Lower leg skin (tissue), 4 donors: ENCODE results near the gene MDGA2. TPM values are rescaled to one million over a fixed set of nuclear protein-coding genes. Genes with fewer than 3 reads are reported as not detected.
"Not testable (repeated sequence)": the region's sequence is repeated elsewhere in the genome, so short reads cannot be mapped to it uniquely, and the experiment has no call there.

Source experiments
- DNase-seq, 2 donors: peaks; one replicate each; pipeline ENCODE4 v3.0.0-alpha.2; 2019; ENCODE audit warnings: low spot score in 2 of 2
- H3K4me3 ChIP-seq: fragments of 200-600 bp; sonication (generic); 2 replicates; pipeline ENCODE4 v1.5.1; 2017; ENCODE audit warnings: mild to moderate bottlenecking, low read depth; ENCODE audit not compliant: poor library complexity, severe bottlenecking
- CTCF ChIP-seq, 3 donors: fragments of 450-650 bp; IDR thresholded peaks; one replicate each; pipeline ENCODE4 v1.5.1; 2016; ENCODE audit warnings: antibody characterized with exemption in 3 of 3, mild to moderate bottlenecking in 3 of 3, moderate library complexity in 2 of 3
- POLR2A ChIP-seq, 2 donors: fragments of 450-650 bp; IDR thresholded peaks; one replicate each; pipeline ENCODE4 v1.6.1; 2016 to 2017; ENCODE audit warnings: antibody characterized with exemption in 2 of 2, mild to moderate bottlenecking in 1 of 2, moderate library complexity in 1 of 2
- WGBS, 2 donors: methylation state at CpG; one replicate each; pipeline ENCODE4 v1.1.5; 2018; 5-methylcytosine and 5-hydroxymethylcytosine counted together
- intact Hi-C: fragments of 100-400 bp; cut with DNase I; formaldehyde crosslinking; loops from one replicate; pipeline ENCODE4 v1.15.0; 2023; ENCODE audit warnings: low total_unique reads
- total RNA-seq, 4 donors: library from RNA; depleted of rRNA; stranded (reverse); fragments of >200 nt; gene quantifications; one replicate each; pipeline ENCODE4 v1.1.0, GENCODE V29; 2016

Gene MDGA2
- total RNA-seq, 4 donors from 2014 or later, result 0.15 to 0.78 (median 0.24) TPM

- no peak overlapping the region for H3K4me3 ChIP-seq
- no peak for TF ChIP-seq CTCF (IDR thresholded peaks at IDR 0.05)
- no peak for TF ChIP-seq POLR2A (IDR thresholded peaks at IDR 0.05)
- intact Hi-C loops, result loop anchor here (10.0 kb wide), 1 partner anchor 878 kb away; no protein-coding TSS in a partner anchor
- 89 to 95% methylated on average over 3 of the region's 3 CpGs for WGBS, 2 donors
- no peak for DNase-seq
Observed at GRCh38 chr14:47657143-47657542, 18.3 kb downstream of the MDGA2 start.

- 85 to 89% methylated on average over 5 of the region's 5 CpGs for WGBS, 2 donors
- intact Hi-C loops, result loop anchor here (5.0 to 10.0 kb wide), 2 partner anchors 883 to 1734 kb away; no protein-coding TSS in a partner anchor
- DNase-seq, result no peak
- TF ChIP-seq POLR2A (IDR thresholded peaks at IDR 0.05), result no peak
- no peak for TF ChIP-seq CTCF (IDR thresholded peaks at IDR 0.05)
- H3K4me3 ChIP-seq, result no peak overlapping the region
Observed at GRCh38 chr14:47651337-47651736, 24.1 kb downstream of the MDGA2 start.

- no peak for DNase-seq
- 80% methylated on average over 3 of the region's 3 CpGs for WGBS, 2 donors
- intact Hi-C loops, result no loop called here
- TF ChIP-seq POLR2A (IDR thresholded peaks at IDR 0.05) (no peak), CTCF (IDR thresholded peaks at IDR 0.05) (no peak)
- no peak overlapping the region for H3K4me3 ChIP-seq
Observed at GRCh38 chr14:47637753-47638152, 37.7 kb downstream of the MDGA2 start.

GRCh38 chr14:47626151-47627035 is 49.0 kb downstream of the MDGA2 start:
- H3K4me3 ChIP-seq, result no peak overlapping the region
- no peak for TF ChIP-seq POLR2A (IDR thresholded peaks at IDR 0.05)
- no peak for TF ChIP-seq CTCF (IDR thresholded peaks at IDR 0.05)
- DNase-seq, result no peak
- intact Hi-C loops, result no loop called here
- WGBS, 2 donors, result 93 to 94% methylated on average over 46 to 50 of the region's 51 CpGs

- H3K4me3 ChIP-seq, intact Hi-C loops, DNase-seq: not testable (repeated sequence)
- WGBS, 2 donors, result 88 to 91% methylated on average over 13 of the region's 13 CpGs
Observed at GRCh38 chr14:47624126-47624525, 51.3 kb downstream of the MDGA2 start.

GRCh38 chr14:47619392-47619791 is 56.0 kb downstream of the MDGA2 start:
- TF ChIP-seq CTCF (IDR thresholded peaks at IDR 0.05) (no peak), POLR2A (IDR thresholded peaks at IDR 0.05) (no peak)
- no peak overlapping the region for H3K4me3 ChIP-seq
- 62 to 68% methylated on average over 3 of the region's 3 CpGs for WGBS, 2 donors
- intact Hi-C loops, result no loop called here
- no peak for DNase-seq
